Sigmoid colon (tissue), 7 donors: ENCODE results near the gene OXGR1. TPM values are rescaled to one million over a fixed set of nuclear protein-coding genes. Genes with fewer than 3 reads are reported as not detected.

Experiments
- DNase-seq: peaks from one replicate; pipeline ENCODE4 v3.0.0-alpha.2; 2019
- H3K27ac ChIP-seq, 4 donors: fragments of 200-600 bp; sonication (generic); one replicate each; pipeline ENCODE4 v1.5.1; 2016 to 2019; ENCODE audit warnings: mild to moderate bottlenecking in 1 of 4
- H3K27me3 ChIP-seq, 3 donors: fragments of 200-600 bp; sonication (generic); one replicate each; pipeline ENCODE4 v1.5.1; 2019; ENCODE audit warnings: mild to moderate bottlenecking in 1 of 3
- H3K36me3 ChIP-seq, 4 donors: fragments of 200-600 bp; sonication (generic); one replicate each; pipeline ENCODE4 v1.5.1; 2016 to 2019
- H3K4me1 ChIP-seq, 4 donors: fragments of 200-600 bp; sonication (generic); one replicate each; pipeline ENCODE4 v1.5.1; 2017 to 2019
- H3K4me3 ChIP-seq, 4 donors: fragments of 200-600 bp; sonication (generic); one replicate each; pipeline ENCODE4 v1.5.1; 2017 to 2019; ENCODE audit warnings: mild to moderate bottlenecking in 2 of 4, moderate library complexity in 1 of 4
- H3K9me3 ChIP-seq, 4 donors: fragments of 200-600 bp in 3 of 4; sonication (generic) in 3 of 4; one replicate each; pipeline versions ENCODE4 v1.5.1 to v1.6.1; 2013 to 2019
- CTCF ChIP-seq, 4 experiments: fragments of 450-650 bp in 3 of 4; fragments of 200-600 bp in 1 of 4; IDR thresholded peaks; one replicate each; pipeline ENCODE4 v1.5.1; 2016 to 2019; ENCODE audit warnings: antibody characterized with exemption in 4 of 4, mild to moderate bottlenecking in 3 of 4, moderate library complexity in 2 of 4
- EP300 ChIP-seq, 4 donors: sonication (generic); formaldehyde crosslinking; IDR thresholded peaks; one replicate each; pipeline ENCODE4 v1.6.1; 2017; ENCODE audit warnings: antibody characterized with exemption in 4 of 4
- POLR2A ChIP-seq, 2 donors: fragments of 450-650 bp; IDR thresholded peaks; one replicate each; pipeline ENCODE4 v1.6.1; 2016; ENCODE audit warnings: antibody characterized with exemption in 2 of 2, mild to moderate bottlenecking in 2 of 2, moderate library complexity in 2 of 2
- POLR2AphosphoS5 ChIP-seq, 4 donors: sonication (generic); formaldehyde crosslinking; IDR thresholded peaks; one replicate each; pipeline ENCODE4 v1.6.1; 2017; ENCODE audit warnings: antibody characterized with exemption in 4 of 4
- WGBS, 2 donors: extraction: QIAGEN DNeasy Blood & Tissue Kit; methylation state at CpG; one replicate each; pipeline ENCODE4 v1.1.7; 2013; 5-methylcytosine and 5-hydroxymethylcytosine counted together
- intact Hi-C: fragments of 100-400 bp; cut with DNase I; formaldehyde crosslinking; loops from one replicate; pipeline ENCODE4 v1.15.1; 2023
- polyA plus RNA-seq, 3 donors: library from polyadenylated mRNA; stranded (reverse); fragments of 200-250 nt; gene quantifications; one replicate each; pipeline ENCODE4 v1.2.3, GENCODE V29; 2013
- total RNA-seq, 4 donors: library from RNA; depleted of rRNA; stranded (reverse); fragments of >200 nt; gene quantifications; one replicate each; pipeline ENCODE4 v1.1.0, GENCODE V29; 2016
- donor health status: healthy with polysubstance abuse.
- donor health status: Bipolar disorder and iron deficiency.
- donor health status: healthy.

OXGR1 gene
- total and polyA plus RNA-seq, 7 donors: under 0.01 to 2.2 (median 0.97) TPM; not detected in 3

DNA sequence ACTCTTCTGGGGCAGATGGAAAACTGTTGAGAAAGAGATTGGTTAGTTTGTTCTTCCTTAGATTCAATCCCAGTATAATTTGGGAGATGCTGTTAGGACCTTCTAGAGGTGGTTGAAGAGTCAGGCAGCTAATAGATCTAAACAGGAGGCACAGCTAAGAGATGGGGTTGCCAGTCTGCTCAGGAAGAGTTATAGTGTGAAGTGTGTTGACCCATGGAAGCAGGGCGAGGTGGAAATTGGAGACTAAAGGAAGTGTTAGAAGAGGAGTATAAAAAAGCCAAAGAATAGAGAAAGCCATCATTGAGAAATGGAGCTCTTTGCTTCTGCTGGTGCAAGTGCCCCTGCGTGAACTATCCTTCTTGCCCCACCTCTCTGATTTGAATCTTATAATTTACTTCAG lies 3.8 kb upstream of the OXGR1 start:
- intact Hi-C loops: no loop called here
- H3K4me3 ChIP-seq: no peak overlapping the region
- H3K9me3 ChIP-seq: no peaks in the 10 kb centered on the region
- H3K36me3 ChIP-seq: no peaks in the 10 kb centered on the region
- no peak for DNase-seq
- peaks cover 0 to 13% (median 11%) of the 10 kb centered on the region in 4 donors for H3K4me1 ChIP-seq
- TF ChIP-seq CTCF (IDR thresholded peaks at IDR 0.05): no peak
- no peak for TF ChIP-seq EP300 (IDR thresholded peaks at IDR 0.05)
- no peak for TF ChIP-seq POLR2AphosphoS5 (IDR thresholded peaks at IDR 0.05)
- TF ChIP-seq POLR2A (IDR thresholded peaks at IDR 0.05): no peak
- peaks cover 3 to 27% (median 6%) of the 10 kb centered on the region in 3 donors for H3K27me3 ChIP-seq
- WGBS, 2 donors: 80 to 89% methylated on average over 2 of the region's 2 CpGs
- no peak overlapping the region for H3K27ac ChIP-seq

DNA sequence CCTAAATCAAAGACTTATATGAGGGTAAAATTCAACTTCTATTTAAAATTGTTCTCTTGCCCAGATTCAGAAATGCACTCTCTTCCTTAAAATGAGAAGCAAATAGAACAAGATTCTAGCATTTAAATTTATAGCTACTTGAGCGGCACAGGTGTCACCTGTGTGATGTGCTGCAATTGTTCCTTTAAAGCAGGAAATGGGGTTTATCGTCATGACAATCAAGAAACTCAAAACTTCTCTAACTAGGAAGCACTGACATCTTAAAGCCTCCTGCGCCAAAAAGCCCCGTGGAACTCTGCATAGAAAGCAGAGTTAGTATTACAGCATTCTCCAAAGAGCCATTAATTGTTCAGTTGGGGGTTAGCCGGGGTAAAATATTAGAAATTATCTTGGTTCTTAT lies 2.6 kb upstream of the OXGR1 start:
- TF ChIP-seq POLR2AphosphoS5 (IDR thresholded peaks at IDR 0.05) (no peak), EP300 (IDR thresholded peaks at IDR 0.05) (no peak), CTCF (IDR thresholded peaks at IDR 0.05) (no peak), POLR2A (IDR thresholded peaks at IDR 0.05) (no peak)
- Histone ChIP-seq H3K9me3 (no peaks in the 10 kb centered on the region), H3K36me3 (no peaks in the 10 kb centered on the region), H3K4me3 (no peak overlapping the region), H3K4me1 (peaks cover 0 to 13% (median 11%) of the 10 kb centered on the region in 4 donors), H3K27me3 (peaks cover 3 to 33% (median 6%) of the 10 kb centered on the region in 3 donors), H3K27ac (no peak overlapping the region)
- intact Hi-C loops: no loop called here
- no peak for DNase-seq
- WGBS, 2 donors: 55 to 71% methylated on average over 5 of the region's 5 CpGs

DNA sequence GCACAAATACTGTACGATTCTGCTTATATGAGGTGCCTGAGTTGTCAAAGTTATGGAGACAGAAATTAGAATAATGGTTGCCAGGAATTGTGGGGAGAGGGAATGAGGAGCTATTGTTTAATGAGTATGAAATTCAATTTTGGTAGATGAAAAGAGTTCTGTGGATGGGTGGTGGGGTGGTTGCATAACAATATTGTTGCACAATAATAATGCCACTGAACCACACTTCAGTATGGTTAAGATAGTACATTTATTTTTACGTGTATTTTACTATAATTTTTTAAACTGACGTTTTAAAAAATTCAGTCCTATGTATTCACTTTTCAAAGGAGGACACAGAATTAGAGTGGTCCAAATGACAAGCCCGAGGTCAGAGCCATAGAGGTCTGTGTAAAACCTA lies 1.8 kb upstream of the OXGR1 start:
- H3K27me3 ChIP-seq: peaks cover 3 to 33% (median 6%) of the 10 kb centered on the region in 3 donors
- WGBS, 2 donors: 82 to 89% methylated on average over 4 of the region's 4 CpGs

DNA sequence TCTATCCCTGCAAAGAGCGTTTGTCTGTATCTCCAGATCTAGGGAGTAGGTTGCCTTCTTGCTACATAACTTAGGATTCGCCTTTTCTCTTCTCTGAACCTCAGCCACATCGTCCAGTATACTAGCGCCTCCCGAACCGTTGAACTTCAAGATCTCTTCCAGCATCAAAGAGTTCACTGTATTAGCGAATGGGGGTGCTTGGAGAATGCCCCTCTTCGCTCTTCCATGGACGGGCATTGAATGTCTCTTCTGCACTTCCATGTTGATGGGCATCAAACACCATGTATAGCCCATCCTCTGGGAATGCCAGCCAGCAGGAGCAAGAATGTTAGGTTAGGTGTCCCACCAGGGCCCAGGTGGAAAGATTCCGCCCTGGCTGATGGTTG lies 575 bp upstream of the OXGR1 start:
- Histone ChIP-seq H3K9me3 (no peaks in the 10 kb centered on the region), H3K36me3 (no peaks in the 10 kb centered on the region), H3K27me3 (peaks cover 3 to 33% (median 6%) of the 10 kb centered on the region in 3 donors), H3K27ac (no peak overlapping the region), H3K4me1 (peaks cover 0 to 13% (median 11%) of the 10 kb centered on the region in 4 donors), H3K4me3 (no peak overlapping the region)
- 42 to 68% methylated on average over 10 of the region's 10 CpGs for WGBS, 2 donors
- no peak for TF ChIP-seq POLR2A (IDR thresholded peaks at IDR 0.05)
- no peak for TF ChIP-seq EP300 (IDR thresholded peaks at IDR 0.05)
- no peak for TF ChIP-seq CTCF (IDR thresholded peaks at IDR 0.05)
- TF ChIP-seq POLR2AphosphoS5 (IDR thresholded peaks at IDR 0.05): no peak
- DNase-seq: no peak
- intact Hi-C loops: no loop called here

More for the DNA sequence above, 1.8 kb upstream of the OXGR1 start:
- Histone ChIP-seq H3K36me3 (no peaks in the 10 kb centered on the region), H3K9me3 (no peaks in the 10 kb centered on the region), H3K27ac (no peak overlapping the region), H3K4me3 (no peak overlapping the region), H3K4me1 (peaks cover 0 to 13% (median 11%) of the 10 kb centered on the region in 4 donors)
- no peak for DNase-seq
- intact Hi-C loops: no loop called here
- TF ChIP-seq CTCF (IDR thresholded peaks at IDR 0.05) (no peak), POLR2AphosphoS5 (IDR thresholded peaks at IDR 0.05) (no peak), EP300 (IDR thresholded peaks at IDR 0.05) (no peak), POLR2A (IDR thresholded peaks at IDR 0.05) (no peak)

- intact Hi-C loops: no loop called here
Observed at GRCh38 chr13:96993634-96994016, 651 bp downstream of the OXGR1 start.

More at GRCh38 chr13:96993634-96994016, 651 bp downstream of the OXGR1 start:
- H3K4me1 ChIP-seq: peaks cover 0 to 13% (median 11%) of the 10 kb centered on the region in 4 donors
- no peak for DNase-seq
- H3K4me3 ChIP-seq: peak overlapping the region; percentile 15 to 57 (median 46)
- no peaks in the 10 kb centered on the region for H3K9me3 ChIP-seq
- no peak overlapping the region for H3K27ac ChIP-seq
- no peaks in the 10 kb centered on the region for H3K36me3 ChIP-seq
- TF ChIP-seq CTCF (IDR thresholded peaks at IDR 0.05): no peak
- no peak for TF ChIP-seq POLR2AphosphoS5 (IDR thresholded peaks at IDR 0.05)
- TF ChIP-seq POLR2A (IDR thresholded peaks at IDR 0.05): no peak
- no peak for TF ChIP-seq EP300 (IDR thresholded peaks at IDR 0.05)
- 10 to 25% methylated on average over 8 of the region's 8 CpGs for WGBS, 2 donors
- peaks cover 3 to 33% (median 6%) of the 10 kb centered on the region in 3 donors for H3K27me3 ChIP-seq
